M059J (cell line): Measurements from ENCODE around the gene SNX3. TPM values are rescaled to one million over a fixed set of nuclear protein-coding genes. Genes with fewer than 3 reads are reported as not detected.
"Not testable (repeated sequence)": the region's sequence is repeated elsewhere in the genome, so short reads cannot be mapped to it uniquely, and the experiment has no call there.

Source experiments
- DNase-seq: peaks from one replicate; pipeline ENCODE4 v3.0.0-alpha.2; 2012; ENCODE audit warnings: low read depth
- total RNA-seq: library from RNA; depleted of rRNA; stranded (reverse); fragments of >200 nt; shearing (Covaris generic); gene quantifications from 2 replicates; pipeline ENCODE4 v1.2.3, GENCODE V29; 2014

Gene SNX3
- total RNA-seq, 1 experiment from 2014 or later, result 371 TPM

GRCh38 chr6:108260126-108260808, 573 bp downstream of the SNX3 start:
- DNase-seq, result peak; percentile 57

- no peak for DNase-seq
Observed at GRCh38 chr6:108254433-108255410, 6.1 kb downstream of the SNX3 start.

GRCh38 chr6:108253241-108253640, 7.6 kb downstream of the SNX3 start:
- DNase-seq, result no peak

GRCh38 chr6:108252055-108252454, 8.8 kb downstream of the SNX3 start:
- DNase-seq, result no peak

GRCh38 chr6:108251252-108251651, 9.6 kb downstream of the SNX3 start:
- no peak for DNase-seq

- DNase-seq, result peak; percentile 31
Observed at GRCh38 chr6:108250240-108250866, 10.5 kb downstream of the SNX3 start.

- DNase-seq, result no peak
Observed at GRCh38 chr6:108247965-108248536, 12.8 kb downstream of the SNX3 start.

- not testable (repeated sequence) for DNase-seq
Observed at GRCh38 chr6:108245095-108245494, 15.7 kb downstream of the SNX3 start.

GRCh38 chr6:108243836-108244235, 17.0 kb downstream of the SNX3 start:
- peak; percentile 8 for DNase-seq

GRCh38 chr6:108242721-108243120, 18.1 kb downstream of the SNX3 start:
- DNase-seq, result peak; percentile 16

GRCh38 chr6:108242259-108242658, 18.6 kb downstream of the SNX3 start:
- DNase-seq, result no peak

- no peak for DNase-seq
Observed at GRCh38 chr6:108238322-108238721, 22.5 kb downstream of the SNX3 start.

- no peak for DNase-seq
Observed at GRCh38 chr6:108236791-108237190, 24.0 kb downstream of the SNX3 start.

GRCh38 chr6:108235127-108235526, 25.7 kb downstream of the SNX3 start:
- DNase-seq, result no peak

- DNase-seq, result no peak
Observed at GRCh38 chr6:108228416-108228815, 32.4 kb downstream of the SNX3 start.

- no peak for DNase-seq
Observed at GRCh38 chr6:108227290-108227689, 33.5 kb downstream of the SNX3 start.

GRCh38 chr6:108222504-108222903, 38.3 kb downstream of the SNX3 start:
- DNase-seq, result no peak

GRCh38 chr6:108222064-108222463, 38.8 kb downstream of the SNX3 start:
- no peak for DNase-seq

- no peak for DNase-seq
Observed at GRCh38 chr6:108211671-108212070, 49.2 kb downstream of the SNX3 start.

- DNase-seq, result no peak
Observed at GRCh38 chr6:108210556-108210955, 50.3 kb downstream of the SNX3 start.

- no peak for DNase-seq
Observed at GRCh38 chr6:108209738-108210137, 51.1 kb downstream of the SNX3 start.

- DNase-seq, result no peak
Observed at GRCh38 chr6:108207013-108207412, 53.8 kb downstream of the SNX3 start.
